C4-2B (cell line): ENCODE results near the gene SF3A1.

ENCODE experiments used
- ZFX ChIP-seq: fragments of 450-650 bp; IDR thresholded peaks from 2 replicates; pipeline ENCODE4 v1.6.1; 2017
- TF ChIP-seq, protein P1 (sequence below): fragments of 450-650 bp; conservative IDR thresholded peaks from 2 replicates; pipeline ENCODE4 v1.5.1; 2017; ENCODE audit warnings: mild to moderate bottlenecking

DNA sequence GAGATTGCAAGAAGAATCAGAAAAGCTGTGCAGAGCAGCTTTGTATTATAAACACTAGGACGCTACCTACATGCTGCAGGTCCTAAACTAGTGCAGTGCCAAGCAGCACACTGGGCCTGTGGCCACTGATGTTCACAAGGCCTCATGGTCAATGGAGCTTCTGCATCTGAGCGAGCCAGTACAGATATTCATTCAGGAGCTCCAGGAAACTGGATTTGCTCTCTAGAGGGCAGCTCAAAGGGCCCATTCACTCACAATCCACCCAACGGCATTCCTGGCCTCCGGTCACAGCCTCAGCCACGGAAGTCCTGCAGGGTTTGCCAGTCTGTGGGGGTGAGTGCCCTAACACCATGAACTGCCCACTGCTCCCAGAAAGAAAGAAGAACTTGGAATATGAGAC, 24.1 kb downstream of the SF3A1 start:
- TF ChIP-seq, protein P1, sequence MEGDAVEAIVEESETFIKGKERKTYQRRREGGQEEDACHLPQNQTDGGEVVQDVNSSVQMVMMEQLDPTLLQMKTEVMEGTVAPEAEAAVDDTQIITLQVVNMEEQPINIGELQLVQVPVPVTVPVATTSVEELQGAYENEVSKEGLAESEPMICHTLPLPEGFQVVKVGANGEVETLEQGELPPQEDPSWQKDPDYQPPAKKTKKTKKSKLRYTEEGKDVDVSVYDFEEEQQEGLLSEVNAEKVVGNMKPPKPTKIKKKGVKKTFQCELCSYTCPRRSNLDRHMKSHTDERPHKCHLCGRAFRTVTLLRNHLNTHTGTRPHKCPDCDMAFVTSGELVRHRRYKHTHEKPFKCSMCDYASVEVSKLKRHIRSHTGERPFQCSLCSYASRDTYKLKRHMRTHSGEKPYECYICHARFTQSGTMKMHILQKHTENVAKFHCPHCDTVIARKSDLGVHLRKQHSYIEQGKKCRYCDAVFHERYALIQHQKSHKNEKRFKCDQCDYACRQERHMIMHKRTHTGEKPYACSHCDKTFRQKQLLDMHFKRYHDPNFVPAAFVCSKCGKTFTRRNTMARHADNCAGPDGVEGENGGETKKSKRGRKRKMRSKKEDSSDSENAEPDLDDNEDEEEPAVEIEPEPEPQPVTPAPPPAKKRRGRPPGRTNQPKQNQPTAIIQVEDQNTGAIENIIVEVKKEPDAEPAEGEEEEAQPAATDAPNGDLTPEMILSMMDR = no peak
- TF ChIP-seq ZFX = no peak
